Epithelial cell of esophagus (primary cell): Measurements from ENCODE around the gene ADAD2.

Experiments used
- DNase-seq: peaks from one replicate; pipeline ENCODE4 v3.0.0; 2010; ENCODE audit warnings: low read depth
- H3K4me3 ChIP-seq: 2 replicates; pipeline ENCODE4 v1.5.1; 2011; ENCODE audit warnings: mild to moderate bottlenecking, low read length, control low read depth
- CTCF ChIP-seq: IDR thresholded peaks from 2 replicates; pipeline ENCODE4 v1.5.1; 2011; ENCODE audit warnings: low read depth, mild to moderate bottlenecking, low read length, control low read depth, inconsistent platforms; ENCODE audit not compliant: insufficient read depth; ENCODE audit errors: missing control alignments

Gene ADAD2

GRCh38 chr16:84205976-84206691, 15.2 kb downstream of the ADAD2 start:
- H3K4me3 ChIP-seq, result no peak overlapping the region
- TF ChIP-seq CTCF, result no peak
- no peak for DNase-seq

- no peak for TF ChIP-seq CTCF
- no peak for DNase-seq
- no peak overlapping the region for H3K4me3 ChIP-seq
These were observed 16.3 kb downstream of the ADAD2 start for GRCh38 chr16:84207251-84207650.

- no peak overlapping the region for H3K4me3 ChIP-seq
- TF ChIP-seq CTCF, result no peak
- no peak for DNase-seq
These were observed 16.9 kb downstream of the ADAD2 start for GRCh38 chr16:84207879-84208278.

GRCh38 chr16:84209989-84210388, 19.0 kb downstream of the ADAD2 start:
- no peak for DNase-seq
- H3K4me3 ChIP-seq, result no peak overlapping the region
- TF ChIP-seq CTCF, result no peak

- no peak for TF ChIP-seq CTCF
- no peak for DNase-seq
These were observed 21.2 kb downstream of the ADAD2 start for GRCh38 chr16:84212154-84212553.

GRCh38 chr16:84212631-84213030, 21.7 kb downstream of the ADAD2 start:
- no peak for TF ChIP-seq CTCF
- no peak for DNase-seq
- H3K4me3 ChIP-seq, result no peak overlapping the region

More at GRCh38 chr16:84212154-84212553, 21.2 kb downstream of the ADAD2 start:
- H3K4me3 ChIP-seq, result no peak overlapping the region
